Middle frontal gyrus (tissue), 1 donor: ENCODE measurements around the gene TREML4.
"Not testable (repeated sequence)": the region's sequence is repeated elsewhere in the genome, so short reads cannot be mapped to it uniquely, and the experiment has no call there.

Experiments
- DNase-seq: peaks from one replicate; pipeline ENCODE4 v3.0.0-alpha.2; 2015; ENCODE audit warnings: low spot score; ENCODE audit errors: extremely low spot score

Gene TREML4

GRCh38 chr6:41228096-41228495 is at the start of gene TREML4:
Gene TREML4, plus strand, starts transcription at chr6:41228349. Its CDS starts 79 bp downstream, at chr6:41228428.
- DNase-seq, result no peak

- DNase-seq, result no peak
Observed at GRCh38 chr6:41179163-41179562, 49.0 kb upstream of the TREML4 start.

GRCh38 chr6:41181566-41181965 is 46.6 kb upstream of the TREML4 start:
- no peak for DNase-seq

- no peak for DNase-seq
Observed at GRCh38 chr6:41182069-41183034, 45.8 kb upstream of the TREML4 start.

GRCh38 chr6:41184761-41185160 is 43.4 kb upstream of the TREML4 start:
- no peak for DNase-seq

- no peak for DNase-seq
Observed at GRCh38 chr6:41186031-41186562, 42.1 kb upstream of the TREML4 start.

- no peak for DNase-seq
Observed at GRCh38 chr6:41187924-41188886, 39.9 kb upstream of the TREML4 start.

GRCh38 chr6:41189046-41189445 is 39.1 kb upstream of the TREML4 start:
- not testable (repeated sequence) for DNase-seq

- DNase-seq, result no peak
Observed at GRCh38 chr6:41189967-41190366, 38.2 kb upstream of the TREML4 start.

GRCh38 chr6:41190791-41191190 is 37.4 kb upstream of the TREML4 start:
- no peak for DNase-seq

GRCh38 chr6:41191569-41191968 is 36.6 kb upstream of the TREML4 start:
- no peak for DNase-seq

- no peak for DNase-seq
Observed at GRCh38 chr6:41193171-41193734, 34.9 kb upstream of the TREML4 start.

GRCh38 chr6:41193884-41194283 is 34.3 kb upstream of the TREML4 start:
- DNase-seq, result no peak

- no peak for DNase-seq
Observed at GRCh38 chr6:41194386-41194785, 33.8 kb upstream of the TREML4 start.

GRCh38 chr6:41197234-41197633 is 30.9 kb upstream of the TREML4 start:
- no peak for DNase-seq

- DNase-seq, result no peak
Observed at GRCh38 chr6:41199552-41200246, 28.4 kb upstream of the TREML4 start.

GRCh38 chr6:41200296-41200900 is 27.8 kb upstream of the TREML4 start:
- no peak for DNase-seq

GRCh38 chr6:41200901-41201763 is 27.0 kb upstream of the TREML4 start, which contains the start of gene TREML2:
Gene TREML2, minus strand, starts transcription at chr6:41201149. Its CDS starts 141 bp downstream, at chr6:41201008.
- DNase-seq, result no peak

- DNase-seq, result no peak
Observed at GRCh38 chr6:41201764-41202173, 26.4 kb upstream of the TREML4 start.
